ENCODE data around the gene GPR37L1.
A peak's percentile ranks its signal among the peaks of the same experiment; 100 is the strongest.

GPR37L1 gene

GRCh38 chr1:202163281-202164270, 40.9 kb downstream of the GPR37L1 start:
- Histone ChIP-seq H3K79me2 (ENCODE audit: insufficient read depth, low read length) (peaks cover 10% of the 10 kb centered on the region; the same call in 1 of the 2 replicates), H3K36me3 (ENCODE audit: low read length) (no peaks in the 10 kb centered on the region), H3K27me3 (ENCODE audit: low read length) (no peaks in the 10 kb centered on the region), H3K4me3 (ENCODE audit: insufficient read depth, low read length, poor library complexity, severe bottlenecking) (no peak overlapping the region), H3K27ac (ENCODE audit: low read depth, low read length) (no peak overlapping the region), H3K4me2 (ENCODE audit: low read depth, low read length, poor library complexity, severe bottlenecking) (no peak overlapping the region), H3K9ac (ENCODE audit: low read length) (no peak overlapping the region), H3K9me3 (ENCODE audit: insufficient read depth, low read length) (no peaks in the 10 kb centered on the region), H4K20me1 (ENCODE audit: low read depth, low read length) (no peaks in the 10 kb centered on the region), H3F3A (ENCODE audit: insufficient read depth) (no peaks in the 10 kb centered on the region; the same call in 1 of the 2 replicates), H3K9me2 (replicated peaks; ENCODE audit: insufficient read depth, low read length) (no peaks in the 10 kb centered on the region), H2AFZ (ENCODE audit: low read depth, low read length, severe bottlenecking) (no peak overlapping the region)
- TF ChIP-seq EZH2phosphoT487 (conservative IDR thresholded peaks at IDR 0.05; ENCODE audit: low read length) (no peak), CTCF (IDR thresholded peaks at IDR 0.05; ENCODE audit: insufficient read depth, low read length, poor library complexity, severe bottlenecking) (no peak)

GRCh38 chr1:202164271-202165037, 41.7 kb downstream of the GPR37L1 start:
- Histone ChIP-seq H3K9ac (ENCODE audit: low read length) (no peak overlapping the region; the same call in 1 of the 2 replicates), H3K27me3 (ENCODE audit: low read length) (no peaks in the 10 kb centered on the region), H3K4me3 (ENCODE audit: insufficient read depth, low read length, poor library complexity, severe bottlenecking) (no peak overlapping the region), H2AFZ (ENCODE audit: low read depth, low read length, severe bottlenecking) (no peak overlapping the region), H3K27ac (ENCODE audit: low read depth, low read length) (no peak overlapping the region), H4K20me1 (ENCODE audit: low read depth, low read length) (no peaks in the 10 kb centered on the region), H3K9me3 (ENCODE audit: insufficient read depth, low read length) (no peaks in the 10 kb centered on the region), H3F3A (ENCODE audit: insufficient read depth) (no peaks in the 10 kb centered on the region; the same call in 1 of the 2 replicates), H3K36me3 (ENCODE audit: low read length) (no peaks in the 10 kb centered on the region), H3K4me2 (ENCODE audit: low read depth, low read length, poor library complexity, severe bottlenecking) (peak overlapping the region; percentile 29), H3K9me2 (replicated peaks; ENCODE audit: insufficient read depth, low read length) (no peaks in the 10 kb centered on the region), H3K79me2 (ENCODE audit: insufficient read depth, low read length) (0 out of 2 replicates have a peak, but pooled peaks cover 2% of the 10 kb centered on the region)
- TF ChIP-seq CTCF (IDR thresholded peaks at IDR 0.05; ENCODE audit: insufficient read depth, low read length, poor library complexity, severe bottlenecking) = no peak
- TF ChIP-seq EZH2phosphoT487 (conservative IDR thresholded peaks at IDR 0.05; ENCODE audit: low read length) = no peak

GRCh38 chr1:202165267-202165941, 42.7 kb downstream of the GPR37L1 start:
- Histone ChIP-seq H2AFZ (ENCODE audit: low read depth, low read length, severe bottlenecking) (no peak overlapping the region), H3K27me3 (ENCODE audit: low read length) (no peaks in the 10 kb centered on the region), H3K9ac (ENCODE audit: low read length) (no peak overlapping the region; the same call in 1 of the 2 replicates), H3K4me2 (ENCODE audit: low read depth, low read length, poor library complexity, severe bottlenecking) (peak overlapping the region; percentile 29), H3K36me3 (ENCODE audit: low read length) (no peaks in the 10 kb centered on the region), H3K4me3 (ENCODE audit: insufficient read depth, low read length, poor library complexity, severe bottlenecking) (no peak overlapping the region), H3K9me3 (ENCODE audit: insufficient read depth, low read length) (no peaks in the 10 kb centered on the region), H3K79me2 (ENCODE audit: insufficient read depth, low read length) (no peaks in the 10 kb centered on the region), H3K27ac (ENCODE audit: low read depth, low read length) (no peak overlapping the region), H4K20me1 (ENCODE audit: low read depth, low read length) (no peaks in the 10 kb centered on the region), H3F3A (ENCODE audit: insufficient read depth) (no peaks in the 10 kb centered on the region; the same call in 1 of the 2 replicates), H3K9me2 (replicated peaks; ENCODE audit: insufficient read depth, low read length) (no peaks in the 10 kb centered on the region)
- no peak for TF ChIP-seq EZH2phosphoT487 (conservative IDR thresholded peaks at IDR 0.05; ENCODE audit: low read length)
- TF ChIP-seq CTCF (IDR thresholded peaks at IDR 0.05; ENCODE audit: insufficient read depth, low read length, poor library complexity, severe bottlenecking) = no peak

Measured in SU-DHL-6 (cell line).